HepG2 (cell line): ENCODE measurements around the gene NOP9. TPM values are rescaled to one million over a fixed set of nuclear protein-coding genes. Genes with fewer than 3 reads are reported as not detected.

Experiments used
- ATAC-seq: fragments of 200-7000 bp; cut with Tn5 transposase; 3 replicates; pipeline ENCODE4 v1.9.1; 2020; ENCODE audit warnings: mild to moderate bottlenecking, moderate library complexity
- BruUV-seq: library from RNA; stranded (reverse); fragments of 400-500 nt; replicated peaks from 2 replicates; lab custom pipeline; 2021; lab: Mats Ljungman, UMichigan
- CTCF ChIA-PET: fragments of 300-600 bp; formaldehyde crosslinking; extraction: SDS; loops from one replicate; lab custom pipeline; 2021; ENCODE audit warnings: low total read pairs, inconsistent platforms, low intra/inter-chr PET ratio; lab: Yijun Ruan, JAX
- POLR2A ChIA-PET: fragments of 350-600 bp; sonication (Branson Sonifier 250); formaldehyde crosslinking; loops from one replicate; lab custom pipeline; 2020; ENCODE audit warnings: antibody characterized with exemption, inconsistent platforms; lab: Yijun Ruan, JAX
- DNase-seq: peaks from one replicate; pipeline ENCODE4 v3.0.0-alpha.2; 2015; ENCODE audit warnings: low spot score
- FAIRE-seq: peaks from 3 replicates; lab custom pipeline; 2011; peaks lifted over from hg19 to GRCh38; lab: Jason Lieb, UNC
- H2AFZ ChIP-seq: one replicate; pipeline ENCODE4 v1.6.1; 2011; ENCODE audit warnings: low read length, inconsistent platforms
- H3K27ac ChIP-seq: fragments of 300-600 bp; 3 replicates; pipeline ENCODE4 v1.8.0; 2011; ENCODE audit warnings: mixed run types, mild to moderate bottlenecking, mixed read lengths, low read length, inconsistent platforms; ENCODE audit not compliant: insufficient read depth; ENCODE audit errors: extremely low read length
- H3K27me3 ChIP-seq, 2 experiments: fragments of 200-600 bp in 1 of 2; 2 replicates in 1 of 2; 3 replicates in 1 of 2; pipeline versions ENCODE4 v1.6.0 to v1.8.0; 2011; ENCODE audit warnings: low read length in 2 of 2, mild to moderate bottlenecking in 2 of 2, moderate library complexity in 2 of 2, inconsistent platforms in 1 of 2; ENCODE audit not compliant: insufficient read depth in 2 of 2, control insufficient read depth in 1 of 2
- H3K36me3 ChIP-seq, 2 experiments: fragments of 200-600 bp in 1 of 2; replicated peaks in 1 of 2; 2 replicates in 1 of 2; 3 replicates in 1 of 2; pipeline versions ENCODE4 v1.5.1 to v1.8.0; 2011; ENCODE audit warnings: low read length in 2 of 2, inconsistent platforms in 1 of 2; ENCODE audit not compliant: insufficient read depth in 2 of 2, control insufficient read depth in 1 of 2
- H3K4me1 ChIP-seq: 2 replicates; pipeline ENCODE4 v1.5.1; 2012; ENCODE audit warnings: low read length, inconsistent platforms; ENCODE audit not compliant: insufficient read depth
- H3K4me2 ChIP-seq: 2 replicates; pipeline ENCODE4 v1.6.0; 2011; ENCODE audit warnings: low read depth, low read length, inconsistent platforms
- H3K4me3 ChIP-seq, 3 experiments: fragments of 200-600 bp in 1 of 3; sonication (generic), shearing (Covaris generic) in 1 of 3; replicated peaks in 1 of 3; 2 replicates each; pipeline ENCODE4 v1.5.1; 2011 to 2016; ENCODE audit warnings: low read length in 3 of 3, inconsistent platforms in 2 of 3, low read depth in 2 of 3, mild to moderate bottlenecking in 2 of 3, control low read depth in 1 of 3, mixed read lengths in 1 of 3; ENCODE audit not compliant: insufficient read depth in 1 of 3
- H3K79me2 ChIP-seq: one replicate; pipeline ENCODE4 v1.6.1; 2011; ENCODE audit warnings: low read length, inconsistent platforms; ENCODE audit not compliant: insufficient read depth
- H3K9ac ChIP-seq: 2 replicates; pipeline ENCODE4 v1.6.0; 2011; ENCODE audit warnings: mild to moderate bottlenecking, low read depth, low read length, inconsistent platforms; ENCODE audit not compliant: insufficient read depth
- H3K9me3 ChIP-seq: 2 replicates; pipeline ENCODE4 v1.5.1; 2012; ENCODE audit warnings: mild to moderate bottlenecking, low read length
- H4K20me1 ChIP-seq: 2 replicates; pipeline ENCODE4 v1.6.0; 2011; ENCODE audit warnings: inconsistent platforms, mild to moderate bottlenecking, low read length, moderate library complexity; ENCODE audit not compliant: insufficient read depth
- CTCF ChIP-seq: sonication (generic); formaldehyde crosslinking; IDR thresholded peaks from 2 replicates; pipeline ENCODE4 v1.5.0; 2020; ENCODE audit warnings: mild to moderate bottlenecking, missing genetic modification reagents, moderate library complexity
- FOXM1 ChIP-seq: sonication (generic); formaldehyde crosslinking; IDR thresholded peaks from 2 replicates; pipeline ENCODE4 v1.5.0; 2020; ENCODE audit warnings: missing genetic modification reagents
- GLI4 ChIP-seq: sonication (generic); formaldehyde crosslinking; IDR thresholded peaks from 2 replicates; pipeline ENCODE4 v1.5.1; 2020; ENCODE audit warnings: missing genetic modification reagents, mild to moderate bottlenecking, moderate library complexity, borderline replicate concordance
- HNRNPL ChIP-seq: fragments of 200-400 bp; formaldehyde crosslinking; IDR thresholded peaks from 2 replicates; pipeline ENCODE4 v1.6.1; 2017; ENCODE audit warnings: mild to moderate bottlenecking, low read depth, low read length
- HOXA7 ChIP-seq: sonication (generic); formaldehyde crosslinking; IDR thresholded peaks from 2 replicates; pipeline ENCODE4 v1.8.1; 2022; ENCODE audit warnings: mild to moderate bottlenecking, missing genetic modification reagents, moderate library complexity
- NCOA1 ChIP-seq: sonication (generic); formaldehyde crosslinking; IDR thresholded peaks from 2 replicates; pipeline ENCODE4 v1.9.0; 2021; ENCODE audit warnings: missing genetic modification reagents
- NRL ChIP-seq: sonication (generic); formaldehyde crosslinking; IDR thresholded peaks from 2 replicates; pipeline ENCODE4 v1.5.0; 2020; ENCODE audit warnings: missing genetic modification reagents, mild to moderate bottlenecking, moderate library complexity, borderline replicate concordance
- PRDM15 ChIP-seq: sonication (generic); formaldehyde crosslinking; IDR thresholded peaks from 2 replicates; pipeline ENCODE4 v1.4.0; 2020; ENCODE audit warnings: missing genetic modification reagents
- RAD21 ChIP-seq: fragments of 450-650 bp; formaldehyde crosslinking; IDR thresholded peaks from 2 replicates; pipeline ENCODE4 v1.5.0; 2020; ENCODE audit warnings: mild to moderate bottlenecking
- STAG1 ChIP-seq: sonication (generic); formaldehyde crosslinking; IDR thresholded peaks from 2 replicates; pipeline ENCODE4 v1.4.0; 2020; ENCODE audit warnings: missing genetic modification reagents
- TERF1 ChIP-seq: sonication (generic); formaldehyde crosslinking; IDR thresholded peaks from 2 replicates; pipeline ENCODE4 v1.8.0; 2022; ENCODE audit warnings: mild to moderate bottlenecking, missing genetic modification reagents, moderate library complexity
- ZNF253 ChIP-seq: sonication (generic); formaldehyde crosslinking; IDR thresholded peaks from 2 replicates; pipeline ENCODE4 v1.8.0; 2022; ENCODE audit warnings: mild to moderate bottlenecking, missing genetic modification reagents, borderline replicate concordance
- WGBS: methylation state at CpG from one replicate; pipeline ENCODE4 v1.1.6; 2017; ENCODE audit warnings: low lambda C conversion rate; 5-methylcytosine and 5-hydroxymethylcytosine counted together
- in situ Hi-C: cut with HindIII; loops from 2 replicates; pipeline ENCODE4 v1.10.0; 2017; ENCODE audit warnings: low pct_unique_long_range_greater_than_20kb; ENCODE audit not compliant: extremely low pct_ligation_motif_present
- intact Hi-C: fragments of 100-400 bp; cut with micrococcal nuclease; formaldehyde crosslinking; loops from one replicate; pipeline ENCODE4 v1.10.0; 2022; ENCODE audit not compliant: unreplicated experiment
- polyA plus RNA-seq, 8 experiments: library from polyadenylated mRNA; depleted of rRNA in 3 of 8; stranded (reverse) in 7 of 8; unstranded in 1 of 8; fragments of >200 nt; fragmentation: Illumina TruSeq in 4 of 8; extraction: Trizol in 4 of 8; gene quantifications; 2 replicates each; pipeline versions ENCODE4 v1.2.1 to v1.2.3, GENCODE V29; 2011 to 2016; ENCODE audit warnings: low read depth in 4 of 8, missing spikeins in 1 of 8, mixed read lengths in 1 of 8; ENCODE audit not compliant: insufficient read depth in 1 of 8
- total RNA-seq, 5 experiments: library from RNA; depleted of rRNA; stranded (reverse); fragments of >200 nt; fragmentation: Illumina TruSeq; extraction: Trizol; gene quantifications; 2 replicates each; pipeline ENCODE4 v1.2.3, GENCODE V29; 2016; ENCODE audit warnings: low read depth in 1 of 5

Gene NOP9
- total and polyA plus RNA-seq, 2 of the 13 experiments (the other 11 are each of a cell fraction or from before 2014, with no cell fraction given) = 24.5 to 61.6 TPM

- ATAC-seq = peak; percentile 68
- no peak for FAIRE-seq
- no peak overlapping the region for H3K27ac ChIP-seq
- H2AFZ ChIP-seq = no peak overlapping the region
- in situ Hi-C loops (no loop called here), intact Hi-C loops (no loop called here)
- BruUV-seq = no TSS peak
- CTCF ChIA-PET = no interaction called here
- 6% methylated on average over 4 of the region's 4 CpGs for WGBS
- no peak overlapping the region for H3K9ac ChIP-seq
- TF ChIP-seq PRDM15 (peak; percentile 94), NCOA1 (no peak), HNRNPL (no peak), HOXA7 (CRISPR knock-in tag) (no peak), TERF1 (CRISPR knock-in tag) (no peak), FOXM1 (CRISPR knock-in tag) (0 out of 2 replicates have a peak, but pooled peaks have one; percentile 35), NRL (CRISPR knock-in tag) (no peak), RAD21 (CRISPR knock-in tag) (0 out of 2 replicates have a peak, but pooled peaks have one; percentile 15), ZNF253 (CRISPR knock-in tag) (no peak), GLI4 (CRISPR knock-in tag) (no peak), STAG1 (peak; percentile 8; the same call in 1 of the 2 replicates), CTCF (CRISPR knock-in tag) (peak; percentile 25; the same call in 1 of the 2 replicates)
- POLR2A ChIA-PET = interaction anchor here (1.0 to 2.3 kb wide), 4 partner anchors 18 to 91 kb away, joined by 3 to 10 read pairs (median 4); partner anchors contain the start of genes CBLN3 and KHNYN
- peaks cover 10% of the 10 kb centered on the region for H3K4me1 ChIP-seq
- no peaks in the 10 kb centered on the region for H3K36me3 ChIP-seq
- no peaks in the 10 kb centered on the region for H3K79me2 ChIP-seq
- H3K4me3 ChIP-seq = no peak overlapping the region
- no peaks in the 10 kb centered on the region for H3K9me3 ChIP-seq
- H3K4me2 ChIP-seq = no peak overlapping the region
- no peaks in the 10 kb centered on the region for H4K20me1 ChIP-seq
- DNase-seq = no peak
- H3K27me3 ChIP-seq = peaks cover 4 to 14% of the 10 kb centered on the region in 2 experiments; a peak in 2 of 5 replicates
Measured at GRCh38 chr14:24351517-24351916, 51.9 kb downstream of the NOP9 start.
